ENCODE data around the gene SGPL1.
A peak's percentile ranks its signal among the peaks of the same experiment; 100 is the strongest.

Gene SGPL1

DNA sequence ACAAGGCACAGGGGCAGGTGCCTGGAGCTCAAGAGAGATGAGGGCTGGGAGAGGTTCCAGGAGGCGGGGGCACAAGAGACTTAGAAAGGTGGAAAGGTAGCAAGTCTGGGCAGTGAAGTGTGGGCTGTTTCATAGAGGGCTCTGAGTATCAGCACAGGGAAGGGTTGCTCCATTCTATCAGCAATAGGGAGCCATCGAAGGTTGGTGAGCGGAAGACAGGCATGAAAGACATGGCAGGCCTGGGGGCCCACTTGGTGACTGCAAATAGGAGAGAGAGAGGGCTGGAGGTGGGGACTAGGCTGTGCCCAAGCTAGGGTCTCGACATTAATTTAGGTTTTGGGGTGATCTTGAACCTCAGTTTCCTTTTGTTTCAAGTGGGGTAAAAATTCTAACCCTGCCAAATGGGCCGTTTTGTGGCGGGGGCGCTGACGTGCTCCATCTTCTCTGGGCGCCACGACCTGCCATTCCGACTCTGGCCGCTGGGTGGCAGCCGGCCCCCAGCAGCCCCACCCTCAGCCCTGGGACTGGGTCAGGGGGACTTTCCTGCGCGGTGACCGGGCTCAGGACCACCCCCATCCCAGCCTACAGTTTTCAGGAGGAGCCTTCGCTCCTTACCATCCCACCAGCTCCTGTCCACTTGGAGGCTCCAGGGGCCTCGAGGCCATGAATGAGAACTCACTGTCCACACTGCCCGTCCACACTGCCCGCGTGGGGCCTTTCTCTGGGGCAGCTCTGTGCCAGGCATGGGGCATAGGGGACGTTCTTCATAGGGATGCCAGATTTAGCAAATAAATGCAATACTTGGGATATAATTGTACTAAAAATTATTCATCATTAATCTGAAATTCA is 109.9 kb downstream of the SGPL1 start:
- peak; percentile 28 for DNase-seq

DNA sequence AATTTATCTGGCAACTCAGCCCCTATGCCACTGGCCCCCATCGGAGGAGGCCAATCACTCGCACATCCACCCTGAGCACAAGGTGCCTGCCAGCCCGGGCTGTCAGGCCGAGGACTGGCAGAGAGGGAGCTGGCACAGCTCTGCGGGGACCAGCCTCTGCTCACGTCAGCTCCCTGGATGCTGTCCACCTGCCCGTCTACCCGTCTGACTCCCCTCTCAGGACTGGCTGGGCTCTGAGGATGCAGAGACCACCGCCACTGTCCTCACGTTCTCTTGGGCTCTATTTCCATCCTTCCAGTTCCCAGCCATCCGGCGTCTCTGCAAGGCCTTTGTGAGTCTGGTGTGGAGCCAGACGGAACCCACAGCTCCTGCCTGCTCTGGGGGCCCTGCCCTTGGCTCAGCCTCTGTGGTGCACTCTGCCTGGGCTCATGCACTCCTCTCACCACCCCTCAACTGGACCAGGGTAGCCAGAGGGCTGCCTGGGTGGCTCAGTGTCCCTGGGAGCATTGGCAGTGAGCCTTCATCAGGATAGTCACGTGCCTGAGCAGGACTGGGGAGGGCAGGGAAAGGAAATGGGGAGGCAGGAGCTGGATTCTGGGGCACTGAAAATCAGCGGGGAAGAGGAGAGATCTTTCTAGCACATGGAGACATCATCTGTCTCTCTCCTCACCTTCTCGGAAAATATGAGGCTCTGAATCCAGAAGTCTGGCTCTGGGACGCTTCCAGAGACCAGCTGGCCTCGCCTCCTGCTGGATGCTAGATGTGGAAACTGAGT is 110.7 kb downstream of the SGPL1 start:
- DNase-seq = no peak

DNA sequence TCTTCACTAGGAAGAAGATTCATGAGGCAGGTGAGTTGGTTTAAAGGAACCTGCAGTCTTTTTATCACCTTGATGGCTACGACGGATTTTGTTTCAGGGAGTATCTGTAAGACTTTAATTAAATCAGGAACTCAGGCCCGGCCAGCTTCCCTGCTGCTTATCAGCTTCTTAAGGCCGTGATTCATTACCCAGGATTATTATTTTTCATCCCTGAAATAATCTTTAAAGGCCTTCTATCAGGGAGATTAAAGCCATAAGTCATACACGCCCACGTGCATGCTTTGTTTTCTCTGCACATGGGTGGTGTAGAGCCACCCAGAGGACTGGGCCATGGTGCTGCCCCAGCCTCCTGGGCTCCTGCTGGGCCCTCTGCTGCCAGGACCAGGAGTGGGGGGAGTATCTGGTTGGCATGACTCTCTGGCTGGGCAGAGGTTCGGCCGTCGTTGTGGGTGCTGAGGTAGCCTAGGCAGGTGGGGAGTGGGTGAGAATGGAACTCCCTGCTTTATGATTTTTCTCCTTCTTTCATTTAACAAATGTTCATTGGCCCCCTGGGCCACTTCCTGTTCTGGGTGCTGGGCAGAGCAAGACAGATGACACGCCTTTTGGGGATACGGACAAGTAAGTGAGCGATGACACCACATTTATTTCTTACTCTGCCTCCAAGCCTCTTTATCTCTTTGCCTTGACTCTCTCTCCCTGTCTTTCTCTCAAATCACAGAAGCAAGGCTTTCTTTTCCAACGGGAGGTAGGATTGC is 111.6 kb downstream of the SGPL1 start:
- DNase-seq = no peak

DNA sequence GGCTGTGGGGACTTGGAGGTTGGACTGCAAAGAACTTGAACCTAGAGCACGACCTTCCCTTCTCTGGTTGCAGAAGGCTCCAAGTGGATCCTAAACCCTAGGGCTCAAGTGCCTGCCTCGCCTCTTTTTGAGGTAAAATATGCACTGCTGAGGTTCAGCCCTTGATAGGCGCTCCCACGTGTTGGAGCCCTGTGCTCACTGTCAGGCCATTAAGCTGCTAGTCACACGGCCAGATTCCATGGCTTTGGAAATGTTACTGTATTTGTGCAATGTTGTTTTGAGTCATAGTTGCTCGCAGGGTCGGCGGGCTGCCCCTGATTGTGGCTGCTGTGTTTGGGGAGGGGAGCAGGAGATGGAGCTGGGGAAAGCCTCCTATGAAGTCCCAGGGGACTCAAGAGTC is 112.4 kb downstream of the SGPL1 start:
- DNase-seq = no peak

DNA sequence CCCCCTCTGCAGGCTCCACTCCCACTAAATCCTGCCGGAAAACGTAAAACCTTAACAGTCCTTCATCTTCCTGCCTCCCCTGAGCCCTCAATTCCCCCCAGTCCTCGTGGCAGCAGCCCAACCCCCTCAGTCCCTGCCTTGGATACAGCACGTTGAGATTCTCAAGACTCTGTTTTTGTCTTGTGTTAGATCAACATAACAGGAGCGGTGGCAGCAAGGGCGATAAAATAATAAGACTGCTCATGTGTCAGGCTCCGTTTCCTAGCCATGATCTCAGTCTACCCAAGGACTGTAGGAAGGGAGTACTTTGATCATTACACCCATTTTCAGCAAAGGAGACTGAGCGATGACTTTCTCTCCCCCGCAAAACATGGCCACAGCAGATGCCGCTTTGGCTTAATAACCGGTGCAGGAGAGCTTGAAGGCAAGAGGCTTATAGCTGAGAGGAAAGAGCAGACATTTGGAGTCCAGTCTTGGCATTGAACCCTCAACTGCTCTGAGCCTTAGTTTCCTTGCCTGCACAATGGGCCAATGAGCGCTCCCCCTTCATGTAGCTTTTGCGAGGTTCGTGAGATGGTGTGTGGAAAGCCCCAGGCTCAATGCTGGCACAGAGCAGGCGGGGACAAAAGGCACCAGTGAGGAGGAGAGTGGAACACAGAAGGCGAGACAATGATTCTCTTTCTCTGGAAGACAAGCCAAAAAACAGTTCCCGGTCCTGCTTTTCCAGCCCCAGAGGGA is 114.7 kb downstream of the SGPL1 start:
- no peak for DNase-seq
